ENCODE data around the gene NIPA2. TPM values are rescaled to one million over a fixed set of nuclear protein-coding genes. Genes with fewer than 3 reads are reported as not detected.

Gene NIPA2
- polyA plus RNA-seq, 3 donors = 26.7 to 75.8 (median 49.0) TPM

DNA sequence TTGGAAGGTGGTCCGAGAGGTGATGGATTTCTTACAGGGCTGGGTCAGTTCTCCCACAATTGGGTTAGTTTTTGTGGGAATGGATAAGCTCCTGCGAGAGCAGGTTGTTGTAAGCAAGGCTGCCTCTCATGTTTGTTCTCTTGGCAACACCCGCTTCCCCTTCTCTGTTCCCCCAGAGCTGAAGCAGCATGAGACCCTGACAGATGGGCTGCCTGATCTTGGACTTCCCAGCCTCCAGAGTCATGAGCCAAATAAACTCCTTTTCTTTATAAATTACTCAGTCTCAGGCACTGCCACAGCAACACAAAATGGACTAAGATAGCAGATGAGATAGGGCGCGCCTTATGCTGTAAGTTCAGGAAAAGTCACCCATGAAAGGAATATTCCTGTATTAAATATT lies 38.7 kb downstream of the NIPA2 start:
- Histone ChIP-seq H3K36me3 (replicated peaks in 1 of 2; ENCODE audit: control insufficient read depth in 1 of 2, insufficient read depth in 2 of 2, low read length in 2 of 2) (peaks cover 85 to 99% of the 10 kb centered on the region in 2 donors), H3K79me2 (ENCODE audit: insufficient read depth, low read length) (no peaks in the 10 kb centered on the region), H3K4me3 (replicated peaks in 1 of 3; ENCODE audit: low read depth in 2 of 3, low read length in 3 of 3) (no peak overlapping the region), H3K4me1 (ENCODE audit: control insufficient read depth in 1 of 2, insufficient read depth in 2 of 2, low read length in 2 of 2) (no peaks in the 10 kb centered on the region), H3K4me2 (replicated peaks; ENCODE audit: extremely low read depth, low read length, poor library complexity, severe bottlenecking) (no peak overlapping the region), H3K27ac (ENCODE audit: low read depth in 1 of 2, low read length in 2 of 2) (no peak overlapping the region), H3K9ac (ENCODE audit: insufficient read depth, low read length, poor library complexity, severe bottlenecking) (no peak overlapping the region), H3K9me3 (replicated peaks in 1 of 2; ENCODE audit: control insufficient read depth in 1 of 2, insufficient read depth in 1 of 2, low read length in 2 of 2) (peaks cover 0 to 15% of the 10 kb centered on the region in 2 donors), H3K27me3 (ENCODE audit: control insufficient read depth in 2 of 2, insufficient read depth in 2 of 2, low read length in 2 of 2) (no peaks in the 10 kb centered on the region), H2AFZ (ENCODE audit: insufficient read depth, low read depth, low read length, poor library complexity, severe bottlenecking) (no peak overlapping the region), H4K20me1 (ENCODE audit: insufficient read depth, low read length) (peaks cover 6% of the 10 kb centered on the region)
- TF ChIP-seq, protein P1, sequence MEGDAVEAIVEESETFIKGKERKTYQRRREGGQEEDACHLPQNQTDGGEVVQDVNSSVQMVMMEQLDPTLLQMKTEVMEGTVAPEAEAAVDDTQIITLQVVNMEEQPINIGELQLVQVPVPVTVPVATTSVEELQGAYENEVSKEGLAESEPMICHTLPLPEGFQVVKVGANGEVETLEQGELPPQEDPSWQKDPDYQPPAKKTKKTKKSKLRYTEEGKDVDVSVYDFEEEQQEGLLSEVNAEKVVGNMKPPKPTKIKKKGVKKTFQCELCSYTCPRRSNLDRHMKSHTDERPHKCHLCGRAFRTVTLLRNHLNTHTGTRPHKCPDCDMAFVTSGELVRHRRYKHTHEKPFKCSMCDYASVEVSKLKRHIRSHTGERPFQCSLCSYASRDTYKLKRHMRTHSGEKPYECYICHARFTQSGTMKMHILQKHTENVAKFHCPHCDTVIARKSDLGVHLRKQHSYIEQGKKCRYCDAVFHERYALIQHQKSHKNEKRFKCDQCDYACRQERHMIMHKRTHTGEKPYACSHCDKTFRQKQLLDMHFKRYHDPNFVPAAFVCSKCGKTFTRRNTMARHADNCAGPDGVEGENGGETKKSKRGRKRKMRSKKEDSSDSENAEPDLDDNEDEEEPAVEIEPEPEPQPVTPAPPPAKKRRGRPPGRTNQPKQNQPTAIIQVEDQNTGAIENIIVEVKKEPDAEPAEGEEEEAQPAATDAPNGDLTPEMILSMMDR (IDR thresholded peaks at IDR 0.05) = no peak
- WGBS (ENCODE audit: insufficient coverage) = 100% methylated on average over 3 of the region's 5 CpGs
- Mint-ChIP-seq H3K4me3 (no peak overlapping the region), H3K27me3 (ENCODE audit: low read depth in 3 of 3) (peaks cover 0 to 4% (median 1%) of the 10 kb centered on the region in 3 donors), H3K4me1 (no peaks in the 10 kb centered on the region), H3K36me3 (peaks cover 90 to 98% of the 10 kb centered on the region in 2 donors), H3K9me3 (peaks cover 5 to 15% (median 10%) of the 10 kb centered on the region in 7 donors), H3K27ac (peak overlapping the region in 1 of 7 donors; percentile 76)
- DNase-seq = no peak
- intact Hi-C loops (cut with micrococcal nuclease) = no loop called here

DNA sequence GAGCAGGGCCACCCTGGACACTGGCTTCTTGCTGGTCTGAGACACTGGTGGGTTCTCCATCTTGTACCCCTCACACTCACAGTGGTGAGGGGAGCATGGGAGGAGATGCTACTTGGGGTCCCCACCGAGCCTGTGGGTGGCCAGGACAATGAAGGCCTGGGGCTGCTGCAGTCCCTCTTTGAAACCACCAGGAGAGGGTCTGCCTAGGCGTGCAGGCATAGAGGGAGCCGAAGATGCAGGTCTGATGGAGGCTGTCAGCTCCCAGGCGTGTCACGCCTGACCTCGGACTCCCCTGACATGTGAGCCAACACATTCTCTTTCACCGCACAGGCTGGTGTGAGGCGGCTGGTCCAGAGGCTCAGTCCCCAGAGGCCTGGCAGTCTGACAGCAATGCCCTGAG lies 39.1 kb downstream of the NIPA2 start:
- Mint-ChIP-seq H3K27me3 (ENCODE audit: low read depth in 3 of 3) (peaks cover 0 to 4% (median 1%) of the 10 kb centered on the region in 3 donors), H3K9me3 (peaks cover 5 to 15% (median 10%) of the 10 kb centered on the region in 7 donors), H3K4me3 (no peak overlapping the region), H3K27ac (no peak overlapping the region), H3K36me3 (peaks cover 90 to 98% of the 10 kb centered on the region in 2 donors), H3K4me1 (no peaks in the 10 kb centered on the region)
- no peaks in the 10 kb centered on the region for H3K27me3 ChIP-seq (ENCODE audit: control insufficient read depth in 2 of 2, insufficient read depth in 2 of 2, low read length in 2 of 2)
- no peak overlapping the region for H2AFZ ChIP-seq (ENCODE audit: insufficient read depth, low read depth, low read length, poor library complexity, severe bottlenecking)
- no peak overlapping the region for H3K4me2 ChIP-seq (replicated peaks; ENCODE audit: extremely low read depth, low read length, poor library complexity, severe bottlenecking)
- H3K36me3 ChIP-seq (replicated peaks in 1 of 2; ENCODE audit: control insufficient read depth in 1 of 2, insufficient read depth in 2 of 2, low read length in 2 of 2) = peaks cover 85 to 99% of the 10 kb centered on the region in 2 donors
- no peaks in the 10 kb centered on the region for H3K79me2 ChIP-seq (ENCODE audit: insufficient read depth, low read length)
- intact Hi-C loops (cut with micrococcal nuclease) = no loop called here
- peaks cover 3% of the 10 kb centered on the region for H4K20me1 ChIP-seq (ENCODE audit: insufficient read depth, low read length)
- H3K4me1 ChIP-seq (ENCODE audit: control insufficient read depth in 1 of 2, insufficient read depth in 2 of 2, low read length in 2 of 2) = no peaks in the 10 kb centered on the region
- DNase-seq = no peak
- H3K9me3 ChIP-seq (replicated peaks in 1 of 2; ENCODE audit: control insufficient read depth in 1 of 2, insufficient read depth in 1 of 2, low read length in 2 of 2) = peaks cover 0 to 15% of the 10 kb centered on the region in 2 donors
- no peak overlapping the region for H3K4me3 ChIP-seq (replicated peaks in 1 of 3; ENCODE audit: low read depth in 2 of 3, low read length in 3 of 3)
- WGBS (ENCODE audit: insufficient coverage) = 100% methylated on average over 8 of the region's 8 CpGs
- TF ChIP-seq, protein P1 (IDR thresholded peaks at IDR 0.05) = no peak
- no peak overlapping the region for H3K27ac ChIP-seq (ENCODE audit: low read depth in 1 of 2, low read length in 2 of 2)
- no peak overlapping the region for H3K9ac ChIP-seq (ENCODE audit: insufficient read depth, low read length, poor library complexity, severe bottlenecking)
